ENCODE results near the gene TNFRSF18. TPM values are rescaled to one million over a fixed set of nuclear protein-coding genes. Genes with fewer than 3 reads are reported as not detected.
"Not testable (repeated sequence)": the region's sequence is repeated elsewhere in the genome, so short reads cannot be mapped to it uniquely, and the experiment has no call there.

Gene TNFRSF18
- total RNA-seq, 2 donors from 2014 or later = 3.1 to 3.5 TPM

DNA sequence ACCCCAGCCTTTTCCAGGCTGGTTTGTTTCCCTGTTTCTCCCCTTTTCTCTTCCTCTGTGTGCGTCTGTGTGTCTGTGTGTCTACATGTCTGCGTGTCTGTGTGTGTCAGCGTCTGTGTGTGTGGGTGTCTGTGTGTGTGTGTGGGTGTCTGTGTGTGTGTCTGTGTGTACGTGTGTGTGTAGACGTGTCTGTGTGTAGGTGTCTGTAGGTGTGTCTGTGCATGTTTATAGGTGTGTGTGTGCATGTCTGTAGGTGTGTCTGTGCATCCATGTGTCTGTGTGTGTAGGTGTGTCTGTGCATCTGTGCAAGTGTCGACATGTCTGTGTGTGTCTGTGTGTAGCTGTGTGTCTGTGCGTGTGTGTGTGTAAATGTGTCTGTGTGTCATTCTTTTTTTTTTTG, 29.5 kb downstream of the TNFRSF18 start:
- H3K36me3 ChIP-seq = no peaks in the 10 kb centered on the region
- intact Hi-C loops (cut with DNase I) = no loop called here
- H3K9me3 ChIP-seq = no peaks in the 10 kb centered on the region
- H3K4me1 ChIP-seq (replicated peaks) = no peaks in the 10 kb centered on the region
- no peak overlapping the region for H3K27ac ChIP-seq
- no peaks in the 10 kb centered on the region for H3K27me3 ChIP-seq (replicated peaks; ENCODE audit: insufficient read depth)
- no peak for TF ChIP-seq POLR2A (IDR thresholded peaks at IDR 0.05)
- no peak for TF ChIP-seq POLR2AphosphoS5 (IDR thresholded peaks at IDR 0.05)
- TF ChIP-seq, protein P1, sequence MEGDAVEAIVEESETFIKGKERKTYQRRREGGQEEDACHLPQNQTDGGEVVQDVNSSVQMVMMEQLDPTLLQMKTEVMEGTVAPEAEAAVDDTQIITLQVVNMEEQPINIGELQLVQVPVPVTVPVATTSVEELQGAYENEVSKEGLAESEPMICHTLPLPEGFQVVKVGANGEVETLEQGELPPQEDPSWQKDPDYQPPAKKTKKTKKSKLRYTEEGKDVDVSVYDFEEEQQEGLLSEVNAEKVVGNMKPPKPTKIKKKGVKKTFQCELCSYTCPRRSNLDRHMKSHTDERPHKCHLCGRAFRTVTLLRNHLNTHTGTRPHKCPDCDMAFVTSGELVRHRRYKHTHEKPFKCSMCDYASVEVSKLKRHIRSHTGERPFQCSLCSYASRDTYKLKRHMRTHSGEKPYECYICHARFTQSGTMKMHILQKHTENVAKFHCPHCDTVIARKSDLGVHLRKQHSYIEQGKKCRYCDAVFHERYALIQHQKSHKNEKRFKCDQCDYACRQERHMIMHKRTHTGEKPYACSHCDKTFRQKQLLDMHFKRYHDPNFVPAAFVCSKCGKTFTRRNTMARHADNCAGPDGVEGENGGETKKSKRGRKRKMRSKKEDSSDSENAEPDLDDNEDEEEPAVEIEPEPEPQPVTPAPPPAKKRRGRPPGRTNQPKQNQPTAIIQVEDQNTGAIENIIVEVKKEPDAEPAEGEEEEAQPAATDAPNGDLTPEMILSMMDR (IDR thresholded peaks at IDR 0.05) = no peak
- no peak for DNase-seq (ENCODE audit: low spot score)
- H3K4me3 ChIP-seq = no peak overlapping the region
- 87% methylated on average over 7 of the region's 7 CpGs for WGBS

DNA sequence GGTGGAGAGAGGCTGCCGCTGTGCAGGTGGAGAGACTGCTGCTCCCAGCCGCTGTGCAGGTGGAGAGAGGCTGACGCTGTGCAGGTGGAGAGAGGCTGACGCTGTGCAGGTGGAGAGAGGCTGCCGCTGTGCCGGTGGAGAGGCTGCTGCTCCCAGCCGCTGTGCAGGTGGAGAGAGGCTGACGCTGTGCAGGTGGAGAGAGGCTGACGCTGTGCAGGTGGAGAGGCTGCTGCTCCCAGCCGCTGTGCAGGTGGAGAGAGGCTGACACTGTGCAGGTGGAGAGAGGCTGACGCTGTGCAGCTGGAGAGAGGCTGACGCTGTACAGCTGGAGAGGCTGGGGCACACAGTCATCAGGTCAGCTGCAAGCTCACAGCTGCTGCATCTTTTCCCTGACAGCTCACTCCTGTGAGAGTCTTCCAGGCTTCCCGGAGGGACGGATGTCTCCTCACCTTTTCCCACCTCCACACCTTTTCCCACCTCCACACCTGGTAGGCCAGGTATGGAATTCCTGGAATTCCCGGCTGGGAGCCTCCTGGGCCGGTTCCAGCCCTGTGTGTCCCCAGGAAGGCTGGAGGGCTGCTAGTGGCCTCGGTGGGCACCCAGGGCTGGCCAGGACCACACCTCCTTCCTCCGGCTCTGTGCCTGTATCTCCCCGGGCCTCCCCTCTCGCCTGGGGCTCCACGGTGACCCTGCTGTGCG, 30.2 kb downstream of the TNFRSF18 start:
- DNase-seq (ENCODE audit: low spot score); H3K4me3 ChIP-seq; H3K27ac ChIP-seq; H3K36me3 ChIP-seq; H3K27me3 ChIP-seq (replicated peaks; ENCODE audit: insufficient read depth); H3K4me1 ChIP-seq (replicated peaks); intact Hi-C loops (cut with DNase I); H3K9me3 ChIP-seq: not testable (repeated sequence)
- 53% methylated on average over 22 of the region's 22 CpGs for WGBS

DNA sequence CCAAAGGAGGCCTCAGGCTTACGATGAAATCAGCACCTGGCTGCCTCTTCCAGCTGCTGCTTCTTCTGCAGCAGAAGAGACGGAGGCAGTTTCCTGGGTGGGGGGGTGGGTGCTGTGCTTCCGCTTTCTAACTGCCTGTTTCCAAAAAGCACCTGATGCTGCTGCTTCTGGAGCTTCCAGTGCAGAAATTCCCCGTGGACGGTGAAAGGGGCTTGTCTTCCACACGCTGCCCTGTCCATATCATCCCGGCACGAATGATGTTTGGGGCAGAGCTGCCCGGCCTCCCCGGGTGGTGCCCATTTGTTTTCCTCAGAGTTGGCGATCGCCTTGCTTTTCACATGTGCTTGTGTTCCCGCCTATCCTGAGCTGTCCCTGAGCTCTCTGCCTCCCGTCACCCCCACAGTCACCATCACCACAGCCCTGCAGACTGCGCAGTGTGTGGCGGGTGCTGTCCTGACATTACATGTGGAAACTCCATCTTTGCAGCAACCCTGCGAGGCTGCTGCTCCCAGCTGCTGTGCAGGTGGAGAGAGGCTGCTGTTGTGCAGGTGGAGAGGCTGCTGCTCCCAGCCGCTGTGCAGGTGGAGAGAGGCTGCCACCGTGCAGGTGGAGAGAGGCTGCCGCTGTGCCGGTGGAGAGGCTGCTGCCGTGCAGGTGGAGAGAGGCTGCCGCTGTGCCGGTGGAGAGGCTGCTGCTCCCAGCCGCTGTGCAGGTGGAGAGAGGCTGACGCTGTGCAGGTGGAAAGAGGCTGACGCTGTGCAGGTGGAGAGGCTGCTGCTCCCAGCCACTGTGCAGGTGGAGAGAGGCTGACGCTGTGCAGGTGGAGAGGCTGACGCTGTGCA, 30.9 kb downstream of the TNFRSF18 start:
- no peaks in the 10 kb centered on the region for H3K9me3 ChIP-seq
- WGBS = 89% methylated on average over 29 of the region's 29 CpGs
- H3K27ac ChIP-seq = no peak overlapping the region
- H3K4me1 ChIP-seq (replicated peaks) = no peaks in the 10 kb centered on the region
- H3K27me3 ChIP-seq (replicated peaks; ENCODE audit: insufficient read depth) = no peaks in the 10 kb centered on the region
- no peak for DNase-seq (ENCODE audit: low spot score)
- H3K4me3 ChIP-seq = no peak overlapping the region
- TF ChIP-seq POLR2AphosphoS5 (IDR thresholded peaks at IDR 0.05) (no peak), POLR2A (IDR thresholded peaks at IDR 0.05) (no peak)
- intact Hi-C loops (cut with DNase I) = no loop called here
- H3K36me3 ChIP-seq = no peaks in the 10 kb centered on the region

DNA sequence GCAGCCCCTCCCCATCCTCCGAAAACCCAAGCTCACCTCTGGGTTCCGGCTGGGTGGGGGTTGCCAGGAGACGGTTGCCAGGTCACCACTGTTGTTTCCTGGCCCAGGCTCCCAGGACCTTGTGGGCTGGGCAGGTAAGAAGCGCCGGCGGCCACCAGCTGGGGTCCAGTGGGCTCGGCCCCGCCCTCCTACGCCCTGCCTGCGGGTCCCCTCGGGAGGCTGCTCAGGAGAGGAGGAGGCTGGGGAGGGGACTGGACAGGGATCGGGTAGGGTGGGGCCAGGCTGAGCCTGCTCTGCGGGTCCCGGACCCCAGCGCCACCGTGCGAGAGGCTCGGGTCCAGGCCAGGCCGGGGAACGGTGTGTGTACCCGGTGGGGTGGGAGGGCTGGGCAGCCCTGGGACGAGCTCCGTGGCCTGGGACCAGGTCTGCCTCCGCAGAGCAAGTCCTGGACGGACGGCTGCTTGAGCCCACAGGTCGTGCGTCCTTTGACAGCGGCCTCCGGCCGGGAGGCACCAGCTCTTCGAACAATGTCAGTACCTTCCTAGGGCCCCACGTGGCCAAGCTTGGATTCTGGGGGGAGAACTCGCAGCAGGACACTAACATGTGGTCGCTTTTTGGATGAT, 32.5 kb downstream of the TNFRSF18 start, which contains the start of gene TTLL10:
Gene TTLL10, plus strand, starts transcription at position 88 of the 623 bp plus-strand sequence. CDS start 5,336 bp downstream, outside the sequence.
- intact Hi-C loops (cut with DNase I) = no loop called here
- Histone ChIP-seq H3K9me3 (no peaks in the 10 kb centered on the region), H3K4me3 (no peak within 1 kb of the TSS), H3K27me3 (replicated peaks; ENCODE audit: insufficient read depth) (no peaks in the 10 kb centered on the region), H3K4me1 (replicated peaks) (no peaks in the 10 kb centered on the region), H3K36me3 (no peaks in the 10 kb centered on the region), H3K27ac (no peak within 1 kb of the TSS)
- no peak for DNase-seq (ENCODE audit: low spot score)
- TF ChIP-seq POLR2A (IDR thresholded peaks at IDR 0.05) = no peak
- TF ChIP-seq POLR2AphosphoS5 (IDR thresholded peaks at IDR 0.05) = no peak
- TF ChIP-seq, protein P1 (IDR thresholded peaks at IDR 0.05) = no peak
- 36% methylated on average over 35 of the region's 35 CpGs for WGBS

DNA sequence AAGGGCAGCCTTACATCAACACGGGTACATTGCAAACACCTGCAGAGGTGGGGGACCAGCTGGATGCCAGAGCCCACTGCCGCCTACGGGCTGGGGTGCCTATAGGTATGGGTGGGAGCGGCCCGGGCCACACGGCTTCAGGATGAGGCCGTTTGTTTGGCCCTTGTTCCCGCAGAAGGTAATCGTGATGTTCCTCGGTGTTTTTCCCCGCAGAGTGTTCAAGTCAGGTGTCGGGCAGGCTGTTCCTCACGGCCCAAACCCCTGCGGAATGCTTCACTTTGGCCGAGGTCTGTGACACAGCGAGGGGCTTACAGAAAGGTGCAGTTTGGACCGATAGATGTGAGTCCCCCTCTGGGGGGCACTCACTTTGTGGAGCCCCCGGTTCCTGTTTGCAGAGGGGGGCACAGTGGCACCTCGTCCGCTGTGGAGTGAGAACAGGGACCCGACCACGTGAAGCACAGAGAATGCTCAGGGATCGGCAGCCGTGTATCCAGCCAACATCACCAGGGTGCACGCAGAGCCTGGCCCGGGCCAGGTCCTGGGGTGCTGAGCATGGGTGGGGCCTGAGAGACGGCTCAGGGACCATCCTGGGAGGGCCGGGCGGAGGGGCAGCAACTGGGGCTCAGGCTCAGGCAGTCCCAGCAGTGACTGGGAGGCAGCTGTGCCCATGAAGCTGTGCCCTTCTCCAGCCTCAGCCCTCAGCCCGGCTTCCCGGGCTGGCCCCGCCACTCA, 33.2 kb downstream of the TNFRSF18 start:
- no peaks in the 10 kb centered on the region for H3K27me3 ChIP-seq (replicated peaks; ENCODE audit: insufficient read depth)
- no peaks in the 10 kb centered on the region for H3K9me3 ChIP-seq
- TF ChIP-seq, protein P1 (IDR thresholded peaks at IDR 0.05) = no peak
- TF ChIP-seq POLR2A (IDR thresholded peaks at IDR 0.05) (no peak), POLR2AphosphoS5 (IDR thresholded peaks at IDR 0.05) (no peak)
- no peak overlapping the region for H3K27ac ChIP-seq
- intact Hi-C loops (cut with DNase I) = no loop called here
- DNase-seq (ENCODE audit: low spot score) = no peak
- 58% methylated on average over 32 of the region's 32 CpGs for WGBS
- H3K4me3 ChIP-seq = no peak overlapping the region
- no peaks in the 10 kb centered on the region for H3K36me3 ChIP-seq
- H3K4me1 ChIP-seq (replicated peaks) = no peaks in the 10 kb centered on the region

Measured in prostate gland (tissue), 2 donors.